Upper lobe of right lung (tissue), 1 donor: Measurements from ENCODE around the gene ATF6. TPM values are rescaled to one million over a fixed set of nuclear protein-coding genes. Genes with fewer than 3 reads are reported as not detected.

ENCODE experiments used
- ATAC-seq: fragments of 200-7000 bp; cut with Tn5 transposase; one replicate; pipeline ENCODE4 v1.9.1; 2020; ENCODE audit warnings: mild to moderate bottlenecking, moderate library complexity
- DNase-seq: peaks from one replicate; pipeline ENCODE4 v3.0.0-alpha.2; 2020
- H3K27ac ChIP-seq: fragments of 200-600 bp; one replicate; pipeline ENCODE4 v1.8.0; 2022
- H3K27me3 ChIP-seq: fragments of 200-600 bp; one replicate; pipeline ENCODE4 v1.8.0; 2022; ENCODE audit warnings: mild to moderate bottlenecking
- H3K36me3 ChIP-seq: fragments of 200-600 bp; one replicate; pipeline ENCODE4 v1.8.0; 2022
- H3K4me1 ChIP-seq: fragments of 200-600 bp; one replicate; pipeline ENCODE4 v1.8.0; 2022
- H3K4me3 ChIP-seq: fragments of 200-600 bp; one replicate; pipeline ENCODE4 v1.8.0; 2022; ENCODE audit warnings: mild to moderate bottlenecking
- H3K9me3 ChIP-seq: fragments of 200-600 bp; one replicate; pipeline ENCODE4 v1.8.0; 2022
- CTCF ChIP-seq: fragments of 200-600 bp; IDR thresholded peaks from one replicate; pipeline ENCODE4 v1.8.0; 2022; ENCODE audit warnings: antibody characterized with exemption
- intact Hi-C: fragments of 100-400 bp; cut with DNase I; formaldehyde crosslinking; loops from one replicate; pipeline ENCODE4 v1.11.0; 2022
- total RNA-seq: library from RNA; stranded (reverse); fragmentation: NEBNext Ultra II Directional; extraction: Animal tissue kit (Norgen Biotek cat#: 25700); gene quantifications from one replicate; pipeline ENCODE4 v1.2.1, GENCODE V29; 2021
- donor health status: DM: no; HTN: yes; CAD: no; lungs with severe emphysema.

ATF6 gene
- total RNA-seq, 1 donor from 2014 or later = 32.0 TPM

- Histone ChIP-seq H3K27me3 (no peaks in the 10 kb centered on the region), H3K9me3 (no peaks in the 10 kb centered on the region), H3K4me1 (no peaks in the 10 kb centered on the region), H3K36me3 (peaks cover 46% of the 10 kb centered on the region), H3K27ac (no peak overlapping the region), H3K4me3 (no peak overlapping the region)
- DNase-seq (no peak), ATAC-seq (no peak)
- no peak for TF ChIP-seq CTCF
- intact Hi-C loops = no loop called here
Observed at GRCh38 chr1:161778522-161778921, 12.4 kb downstream of the ATF6 start.

GRCh38 chr1:161779393-161779792 lies 13.3 kb downstream of the ATF6 start:
- Histone ChIP-seq H3K27ac (no peak overlapping the region), H3K36me3 (peaks cover 54% of the 10 kb centered on the region), H3K4me3 (no peak overlapping the region), H3K4me1 (no peaks in the 10 kb centered on the region), H3K9me3 (no peaks in the 10 kb centered on the region), H3K27me3 (no peaks in the 10 kb centered on the region)
- no peak for TF ChIP-seq CTCF
- intact Hi-C loops = no loop called here
- DNase-seq (no peak), ATAC-seq (no peak)

- Histone ChIP-seq H3K9me3 (no peaks in the 10 kb centered on the region), H3K4me3 (no peak overlapping the region), H3K27ac (no peak overlapping the region), H3K4me1 (no peaks in the 10 kb centered on the region), H3K27me3 (no peaks in the 10 kb centered on the region), H3K36me3 (peaks cover 80% of the 10 kb centered on the region)
- TF ChIP-seq CTCF = no peak
- no peak for ATAC-seq
- no peak for DNase-seq
- intact Hi-C loops = no loop called here
Observed at GRCh38 chr1:161781995-161782394, 15.9 kb downstream of the ATF6 start.

GRCh38 chr1:161782886-161783285 lies 16.8 kb downstream of the ATF6 start:
- H3K4me1 ChIP-seq = no peaks in the 10 kb centered on the region
- intact Hi-C loops = no loop called here
- ATAC-seq (no peak), DNase-seq (no peak)
- no peak overlapping the region for H3K4me3 ChIP-seq
- H3K27ac ChIP-seq = no peak overlapping the region
- H3K36me3 ChIP-seq = peaks cover 89% of the 10 kb centered on the region
- H3K27me3 ChIP-seq = no peaks in the 10 kb centered on the region
- H3K9me3 ChIP-seq = no peaks in the 10 kb centered on the region
- TF ChIP-seq CTCF = no peak

GRCh38 chr1:161784968-161785367 lies 18.8 kb downstream of the ATF6 start:
- Histone ChIP-seq H3K36me3 (peaks cover 89% of the 10 kb centered on the region), H3K4me3 (no peak overlapping the region), H3K9me3 (no peaks in the 10 kb centered on the region), H3K4me1 (no peaks in the 10 kb centered on the region), H3K27me3 (no peaks in the 10 kb centered on the region), H3K27ac (no peak overlapping the region)
- DNase-seq (no peak), ATAC-seq (no peak)
- no peak for TF ChIP-seq CTCF
- intact Hi-C loops = no loop called here

- ATAC-seq (no peak), DNase-seq (no peak)
- H3K9me3 ChIP-seq = no peaks in the 10 kb centered on the region
- H3K27me3 ChIP-seq = no peaks in the 10 kb centered on the region
- intact Hi-C loops = no loop called here
- H3K4me1 ChIP-seq = no peaks in the 10 kb centered on the region
- H3K36me3 ChIP-seq = peaks cover 93% of the 10 kb centered on the region
- TF ChIP-seq CTCF = no peak
- H3K4me3 ChIP-seq = no peak overlapping the region
- no peak overlapping the region for H3K27ac ChIP-seq
Observed at GRCh38 chr1:161787355-161787754, 21.2 kb downstream of the ATF6 start.
